A549 (cell line): Measurements from ENCODE around the gene KCNQ1. TPM values are rescaled to one million over a fixed set of nuclear protein-coding genes. Genes with fewer than 3 reads are reported as not detected.

Source experiments
- ATAC-seq, 2 experiments: fragments of 200-7000 bp in 1 of 2; fragments of >200 bp in 1 of 2; cut with Nextera tagmentation in 1 of 2; cut with Tn5 transposase in 1 of 2; 3 replicates each; pipeline versions ENCODE4 v1.8.0 to v1.9.1; 2018 to 2020; ENCODE audit warnings: mild to moderate bottlenecking in 1 of 2, moderate library complexity in 1 of 2
- CTCF ChIA-PET: fragments of 300-600 bp; sonication (Branson Sonifier 250); formaldehyde crosslinking; extraction: SDS; loops from one replicate; lab custom pipeline; 2021; ENCODE audit warnings: antibody characterized with exemption, inconsistent platforms; lab: Yijun Ruan, JAX
- POLR2A ChIA-PET: fragments of 350-600 bp; formaldehyde crosslinking; extraction: SDS; loops from one replicate; lab custom pipeline; 2021; ENCODE audit warnings: antibody characterized with exemption, inconsistent platforms; lab: Yijun Ruan, JAX
- DNase-seq, 2 experiments: peaks; one replicate each; pipeline versions ENCODE4 v3.0.0 to v3.0.0-alpha.2; 2011 to 2016; ENCODE audit warnings: low read depth in 1 of 2, low spot score in 1 of 2
- FAIRE-seq: peaks from 2 replicates; lab custom pipeline; 2011; peaks lifted over from hg19 to GRCh38; lab: Jason Lieb, UNC
- H3K27ac ChIP-seq, 2 experiments: fragments of >200 bp; sonication (Bioruptor Twin); formaldehyde crosslinking; 3 replicates each; pipeline ENCODE4 v1.5.1; 2016 to 2017
- H3K4me1 ChIP-seq: fragments of >200 bp; sonication (Bioruptor Twin); formaldehyde crosslinking; 3 replicates; pipeline ENCODE4 v1.6.1; 2016
- H3K4me2 ChIP-seq: fragments of >200 bp; sonication (Bioruptor Twin); formaldehyde crosslinking; 3 replicates; pipeline ENCODE4 v1.6.1; 2016
- H3K4me3 ChIP-seq: fragments of >200 bp; sonication (Bioruptor Twin); formaldehyde crosslinking; 3 replicates; pipeline ENCODE4 v1.5.1; 2016
- H3K9me3 ChIP-seq: fragments of >200 bp; sonication (Bioruptor Twin); formaldehyde crosslinking; 3 replicates; pipeline ENCODE4 v1.6.1; 2016
- CEBPB ChIP-seq, 2 experiments: fragments of >200 bp in 1 of 2; sonication (Bioruptor Twin) in 1 of 2; formaldehyde crosslinking in 1 of 2; IDR thresholded peaks; 2 replicates each; pipeline ENCODE4 v1.6.1; 2012 to 2016
- E2F6 ChIP-seq: IDR thresholded peaks from 2 replicates; pipeline ENCODE4 v1.6.1; 2012; ENCODE audit warnings: low read depth, borderline replicate concordance
- ESRRA ChIP-seq: fragments of 150-350 bp; IDR thresholded peaks from 2 replicates; pipeline ENCODE4 v1.6.1; 2014; ENCODE audit warnings: mild to moderate bottlenecking, low read length, borderline replicate concordance
- GATA3 ChIP-seq: IDR thresholded peaks from 2 replicates; pipeline ENCODE4 v1.6.1; 2012; ENCODE audit warnings: borderline replicate concordance
- HEYL ChIP-seq: fragments of 250-450 bp; sonication (Bioruptor Pico); IDR thresholded peaks from 2 replicates; pipeline ENCODE4 v1.8.0; 2021; ENCODE audit warnings: mild to moderate bottlenecking, moderate library complexity
- HOXA7 ChIP-seq: fragments of 250-450 bp; sonication (Bioruptor Pico); IDR thresholded peaks from 2 replicates; pipeline ENCODE4 v1.5.0; 2020; ENCODE audit warnings: mild to moderate bottlenecking, moderate library complexity
- HOXB13 ChIP-seq: fragments of 250-450 bp; sonication (Bioruptor Pico); IDR thresholded peaks from 2 replicates; pipeline ENCODE4 v1.5.0; 2020; ENCODE audit warnings: low read depth, mild to moderate bottlenecking, moderate library complexity
- JUNB ChIP-seq: fragments of >200 bp; sonication (Bioruptor Twin); formaldehyde crosslinking; IDR thresholded peaks from 2 replicates; pipeline ENCODE4 v1.6.1; 2016
- KDM5A ChIP-seq: fragments of 200-600 bp; sonication (generic); IDR thresholded peaks from 2 replicates; pipeline ENCODE4 v1.6.1; 2016; ENCODE audit warnings: antibody characterized with exemption, mild to moderate bottlenecking
- MAX ChIP-seq: IDR thresholded peaks from 2 replicates; pipeline ENCODE4 v1.6.1; 2012
- NFE2L2 ChIP-seq: fragments of 150-350 bp; conservative IDR thresholded peaks from 2 replicates; pipeline ENCODE4 v1.6.1; 2014; ENCODE audit warnings: low read length
- POLR2AphosphoS2 ChIP-seq: conservative IDR thresholded peaks from 2 replicates; pipeline ENCODE4 v1.6.1; 2012; ENCODE audit warnings: low read length, improper control_type of control experiment, inconsistent platforms
- RARB ChIP-seq: fragments of 250-450 bp; sonication (Bioruptor Pico); IDR thresholded peaks from 2 replicates; pipeline ENCODE4 v1.8.0; 2021; ENCODE audit warnings: mild to moderate bottlenecking, moderate library complexity
- SMC3 ChIP-seq: fragments of >200 bp; sonication (Bioruptor Twin); formaldehyde crosslinking; IDR thresholded peaks from 3 replicates; pipeline ENCODE4 v1.6.1; 2018; ENCODE audit warnings: inconsistent platforms
- SREBF2 ChIP-seq: fragments of 450-650 bp; IDR thresholded peaks from 2 replicates; pipeline ENCODE4 v1.6.1; 2014; ENCODE audit warnings: mild to moderate bottlenecking, moderate library complexity
- TFCP2L1 ChIP-seq: fragments of 250-450 bp; sonication (Bioruptor Pico); IDR thresholded peaks from 2 replicates; pipeline ENCODE4 v1.5.0; 2021; ENCODE audit warnings: mild to moderate bottlenecking
- ZFP36 ChIP-seq: fragments of 450-650 bp; IDR thresholded peaks from 2 replicates; pipeline ENCODE4 v1.6.1; 2014; ENCODE audit warnings: borderline replicate concordance; ENCODE audit not compliant: partially characterized antibody
- ZSCAN20 ChIP-seq: fragments of 250-450 bp; sonication (Bioruptor Pico); IDR thresholded peaks from 2 replicates; pipeline ENCODE4 v1.8.0; 2022; ENCODE audit warnings: mild to moderate bottlenecking, moderate library complexity
- WGBS: methylation state at CpG from one replicate; pipeline ENCODE4 v1.1.6; 2017; ENCODE audit errors: missing lambda C conversion rate; 5-methylcytosine and 5-hydroxymethylcytosine counted together
- polyA plus RNA-seq, 4 experiments: library from polyadenylated mRNA; depleted of rRNA in 3 of 4; stranded (reverse); fragments of >200 nt; fragmentation: RNase III in 1 of 4; extraction: RNeasy Plus Mini Kit Qiagen cat#74134 plus additional on column Dnase treatment in 1 of 4; gene quantifications; 2 replicates in 3 of 4; 3 replicates in 1 of 4; pipeline ENCODE4 v1.2.3, GENCODE V29; 2011 to 2017
- TF ChIP-seq, protein P1 (sequence below): fragments of >200 bp; sonication (Bioruptor Twin); formaldehyde crosslinking; IDR thresholded peaks from 2 replicates; pipeline ENCODE4 v1.6.1; 2016

KCNQ1 gene
- polyA plus RNA-seq, 2 of the 4 experiments (the other 2 are of a cell fraction): 0.14 to 0.17 TPM

GRCh38 chr11:2538951-2539350, 94.1 kb downstream of the KCNQ1 start:
- ChIA-PET CTCF (interaction anchor here (0.9 to 20.1 kb wide), 2 partner anchors 111 to 348 kb away, joined by 3 to 1059 read pairs; partner anchors contain the start of gene CDKN1C), POLR2A (no interaction called here)
- Histone ChIP-seq H3K4me2 (no peak overlapping the region), H3K9me3 (no peaks in the 10 kb centered on the region), H3K4me3 (no peak overlapping the region), H3K4me1 (no peaks in the 10 kb centered on the region), H3K27ac (no peak overlapping the region)
- no peak for ATAC-seq
- 81% methylated on average over 5 of the region's 12 CpGs for WGBS
- no peak for DNase-seq
- no peak for FAIRE-seq
- no peak for TF ChIP-seq JUNB
- no peak for TF ChIP-seq POLR2AphosphoS2
- TF ChIP-seq, protein P1, sequence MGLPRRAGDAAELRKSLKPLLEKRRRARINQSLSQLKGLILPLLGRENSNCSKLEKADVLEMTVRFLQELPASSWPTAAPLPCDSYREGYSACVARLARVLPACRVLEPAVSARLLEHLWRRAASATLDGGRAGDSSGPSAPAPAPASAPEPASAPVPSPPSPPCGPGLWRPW: no peak
- no peak for TF ChIP-seq ESRRA
- no peak for TF ChIP-seq HEYL (CRISPR knock-in tag)

DNA sequence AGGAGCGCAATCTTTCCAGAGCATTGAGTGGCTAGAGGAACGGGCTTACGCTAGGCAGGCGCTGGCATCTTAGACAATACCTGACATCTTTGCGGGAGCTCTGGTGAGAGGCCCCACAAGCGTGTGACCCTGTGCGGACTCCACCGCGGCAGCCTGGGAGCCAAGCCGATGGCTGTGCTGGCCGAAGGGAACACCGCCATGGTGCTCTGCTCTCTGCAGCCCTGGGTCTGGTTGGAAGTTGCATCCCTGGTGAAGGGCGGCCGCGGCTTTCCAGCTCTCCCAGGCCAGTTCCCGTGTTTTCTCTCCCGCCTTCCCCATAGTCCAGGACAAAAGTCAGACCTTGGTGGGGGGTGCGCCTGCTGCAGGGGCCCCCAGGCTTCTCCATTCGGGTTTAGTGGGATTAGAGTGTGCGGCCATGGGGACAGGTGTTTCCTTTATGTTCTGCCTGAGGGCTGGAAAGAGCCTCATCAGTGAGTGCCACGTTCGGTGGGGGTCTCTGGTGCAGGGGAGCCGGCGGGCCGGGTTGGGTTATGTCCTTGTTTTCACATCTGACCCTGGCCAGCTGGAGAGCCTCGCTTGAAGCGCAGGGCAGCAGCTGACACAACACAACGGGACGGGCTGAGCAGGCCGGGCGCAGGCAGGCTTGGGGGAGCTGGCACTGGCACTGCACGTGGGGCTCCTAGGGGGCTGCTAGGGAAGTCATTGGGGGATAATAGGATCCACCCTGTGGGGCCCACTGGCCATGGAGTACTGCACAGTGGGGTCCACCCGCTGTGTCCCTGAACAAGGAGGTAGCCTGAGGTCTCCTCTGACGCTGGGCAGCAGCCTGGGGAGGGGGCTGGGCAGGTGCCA, 94.8 kb downstream of the KCNQ1 start:
- CTCF ChIA-PET: interaction anchor here (0.9 to 20.1 kb wide), 2 partner anchors 112 to 347 kb away, joined by 3 to 1059 read pairs; partner anchors contain the start of gene CDKN1C
- ATAC-seq (no peak), DNase-seq (no peak)
- TF ChIP-seq MAX: no peak
- no peak for TF ChIP-seq E2F6
- TF ChIP-seq NFE2L2: no peak
- TF ChIP-seq HOXB13: no peak
- TF ChIP-seq HOXA7: no peak
- TF ChIP-seq RARB: no peak
- no peak for TF ChIP-seq ZFP36
- TF ChIP-seq ZSCAN20 (CRISPR knock-in tag): no peak
- TF ChIP-seq POLR2AphosphoS2: no peak
- TF ChIP-seq, all 56 proteins: peak for 0
- Histone ChIP-seq H3K9me3 (no peaks in the 10 kb centered on the region), H3K27ac (no peak overlapping the region), H3K4me3 (no peak overlapping the region), H3K4me1 (no peaks in the 10 kb centered on the region), H3K4me2 (no peak overlapping the region)
- no peak for FAIRE-seq
- 68% methylated on average over 14 of the region's 34 CpGs for WGBS
- POLR2A ChIA-PET: no interaction called here

DNA sequence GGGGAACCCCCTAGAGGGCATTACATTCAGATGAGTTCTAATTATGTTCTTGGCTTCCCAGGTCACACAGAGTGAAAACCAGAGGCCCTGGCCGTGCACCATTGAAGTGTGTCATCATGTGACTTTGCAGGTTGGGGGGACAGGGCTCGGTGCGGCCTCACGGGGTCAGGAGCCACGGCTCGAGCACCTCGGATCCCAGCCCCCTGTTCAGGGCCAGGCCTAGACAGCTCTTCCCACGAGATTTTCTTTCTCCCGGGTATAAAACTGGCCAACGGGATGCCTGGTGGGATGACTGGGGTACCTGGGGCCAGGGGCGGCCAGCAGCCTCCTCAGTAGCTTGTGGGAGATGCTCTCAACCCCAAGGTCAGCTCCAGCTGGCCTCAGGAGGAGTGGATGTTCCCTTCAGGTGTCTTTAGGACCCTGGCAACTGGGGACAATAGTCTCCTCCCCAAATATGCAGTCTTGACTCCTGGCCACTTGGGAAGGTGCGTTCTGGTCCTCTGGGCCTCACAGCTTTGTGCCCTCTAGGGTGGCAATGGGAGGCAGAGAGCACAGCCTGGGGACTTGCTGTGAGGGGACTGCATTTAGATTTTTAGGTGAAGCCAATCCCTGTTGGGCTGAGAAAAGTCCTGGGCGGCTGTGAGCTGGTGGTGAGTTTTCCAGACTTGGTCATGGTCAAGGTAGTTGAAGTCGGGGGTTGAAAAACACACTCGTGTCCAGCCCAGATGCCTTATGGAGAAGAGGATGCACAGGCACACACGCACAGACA, 95.6 kb downstream of the KCNQ1 start:
- no peak for TF ChIP-seq POLR2AphosphoS2
- no peak for TF ChIP-seq TFCP2L1 (CRISPR knock-in tag)
- no peak for TF ChIP-seq GATA3
- TF ChIP-seq KDM5A: no peak
- TF ChIP-seq SREBF2: no peak
- TF ChIP-seq NFE2L2: no peak
- TF ChIP-seq SMC3: no peak
- TF ChIP-seq CEBPB (IDR thresholded peaks at IDR 0.05): no peak
- no peak for TF ChIP-seq RARB
- Histone ChIP-seq H3K4me2 (no peak overlapping the region), H3K9me3 (no peaks in the 10 kb centered on the region), H3K4me3 (no peak overlapping the region), H3K4me1 (no peaks in the 10 kb centered on the region), H3K27ac (no peak overlapping the region)
- ChIA-PET POLR2A (no interaction called here), CTCF (interaction anchor here (1.2 to 20.1 kb wide), 3 partner anchors 8 to 363 kb away, joined by 3 to 1059 read pairs (median 57); partner anchors contain the start of gene CDKN1C)
- WGBS: 61% methylated on average over 16 of the region's 16 CpGs
- ATAC-seq (no peak), DNase-seq (no peak), FAIRE-seq (no peak)
